H1 (cell line): ENCODE measurements around the gene GAPDHS. TPM values are rescaled to one million over a fixed set of nuclear protein-coding genes. Genes with fewer than 3 reads are reported as not detected.

Source experiments
- CTCF ChIA-PET: fragments of 300-600 bp; sonication (Branson Sonifier 250); formaldehyde crosslinking; loops from one replicate; lab custom pipeline; 2021; ENCODE audit not compliant: partially characterized antibody; lab: Charles Lee
- POLR2A ChIA-PET: fragments of 300-600 bp; sonication (Branson Sonifier 250); formaldehyde crosslinking; loops from one replicate; lab custom pipeline; 2021; ENCODE audit warnings: inconsistent platforms; ENCODE audit not compliant: partially characterized antibody; lab: Charles Lee
- DNase-seq, 2 experiments: peaks; one replicate each; pipeline versions ENCODE4 v3.0.0 to v3.0.0-alpha.2; 2010 to 2022; ENCODE audit warnings: low spot score in 2 of 2, low read depth in 1 of 2, mixed read lengths in 1 of 2
- FAIRE-seq: peaks from 2 replicates; lab custom pipeline; 2011; peaks lifted over from hg19 to GRCh38; lab: Jason Lieb, UNC
- H2AFZ ChIP-seq: 2 replicates; pipeline ENCODE4 v1.8.1; 2012; ENCODE audit warnings: low read length, inconsistent platforms
- H2AK5ac ChIP-seq: 2 replicates; pipeline ENCODE4 v1.6.1; 2013; ENCODE audit warnings: low read depth, low read length
- H2BK120ac ChIP-seq: replicated peaks from 2 replicates; pipeline ENCODE3; 2013; ENCODE audit warnings: low read depth, low read length, inconsistent platforms
- H2BK12ac ChIP-seq: 2 replicates; pipeline ENCODE4 v1.6.1; 2013; ENCODE audit warnings: low read depth, low read length
- H2BK15ac ChIP-seq: 2 replicates; pipeline ENCODE4 v1.6.1; 2013; ENCODE audit warnings: low read length
- H2BK20ac ChIP-seq: 2 replicates; pipeline ENCODE4 v1.6.1; 2013; ENCODE audit warnings: low read length
- H2BK5ac ChIP-seq: 2 replicates; pipeline ENCODE4 v1.6.1; 2013; ENCODE audit warnings: low read depth, low read length
- H3K14ac ChIP-seq: 2 replicates; pipeline ENCODE4 v1.6.1; 2013; ENCODE audit warnings: inconsistent platforms; ENCODE audit not compliant: insufficient read length
- H3K18ac ChIP-seq: 2 replicates; pipeline ENCODE4 v1.6.1; 2013; ENCODE audit warnings: low read length; ENCODE audit errors: extremely low read depth
- H3K23ac ChIP-seq: 2 replicates; pipeline ENCODE4 v1.6.1; 2013; ENCODE audit warnings: inconsistent platforms; ENCODE audit not compliant: insufficient read length
- H3K23me2 ChIP-seq: 2 replicates; pipeline ENCODE4 v1.6.1; 2013; ENCODE audit warnings: low read depth, low read length
- H3K27ac ChIP-seq: 2 replicates; pipeline ENCODE4 v1.6.1; 2011; ENCODE audit warnings: low read depth, low read length, inconsistent platforms
- H3K27me3 ChIP-seq, 4 experiments: replicated peaks in 1 of 4; 1 replicate in 1 of 4; 2 replicates in 3 of 4; pipeline versions ENCODE4 v1.6.1 to v1.8.1; 2011 to 2013; ENCODE audit warnings: low read length in 3 of 4, mild to moderate bottlenecking in 3 of 4, inconsistent platforms in 2 of 4, mixed read lengths in 2 of 4, moderate library complexity in 1 of 4; ENCODE audit not compliant: control insufficient read depth in 3 of 4, insufficient read depth in 3 of 4; ENCODE audit errors: extremely low read depth in 1 of 4
- H3K36me3 ChIP-seq, 4 experiments: 2 replicates each; pipeline versions ENCODE4 v1.6.1 to v1.8.1; 2011 to 2013; ENCODE audit warnings: mild to moderate bottlenecking in 4 of 4, low read length in 3 of 4, moderate library complexity in 2 of 4, control low read depth in 1 of 4, inconsistent platforms in 1 of 4; ENCODE audit not compliant: insufficient read depth in 4 of 4, control insufficient read depth in 2 of 4
- H3K4ac ChIP-seq: replicated peaks from 2 replicates; pipeline ENCODE3; 2013; ENCODE audit warnings: low read length, low read depth, mixed read lengths, inconsistent platforms; ENCODE audit not compliant: insufficient read length
- H3K4me1 ChIP-seq, 4 experiments: replicated peaks in 1 of 4; 1 replicate in 1 of 4; 2 replicates in 3 of 4; pipeline versions ENCODE4 v1.6.1 to v1.8.1; 2011 to 2013; ENCODE audit warnings: low read length in 3 of 4, inconsistent platforms in 2 of 4, mixed read lengths in 1 of 4; ENCODE audit not compliant: insufficient read depth in 4 of 4, control insufficient read depth in 3 of 4
- H3K4me2 ChIP-seq, 2 experiments: 2 replicates each; pipeline versions ENCODE4 v1.6.1 to v1.8.1; 2011 to 2013; ENCODE audit warnings: low read depth in 2 of 2, low read length in 2 of 2, control low read depth in 1 of 2, inconsistent platforms in 1 of 2, mild to moderate bottlenecking in 1 of 2; ENCODE audit not compliant: insufficient read depth in 1 of 2
- H3K4me3 ChIP-seq, 4 experiments: fragments of 200-600, 300-600 bp in 1 of 4; sonication (generic), shearing (Covaris generic), sonication (Bioruptor Twin) in 1 of 4; 2 replicates each; pipeline versions ENCODE4 v1.5.1 to v1.8.1; 2011 to 2016; ENCODE audit warnings: low read length in 4 of 4, low read depth in 3 of 4, control low read depth in 2 of 4, inconsistent platforms in 2 of 4, mild to moderate bottlenecking in 2 of 4, mixed read lengths in 1 of 4, moderate library complexity in 1 of 4; ENCODE audit not compliant: insufficient read depth in 2 of 4; ENCODE audit errors: extremely low read depth in 1 of 4
- H3K56ac ChIP-seq: replicated peaks from 2 replicates; pipeline ENCODE3; 2013; ENCODE audit warnings: low read depth, mild to moderate bottlenecking, mixed read lengths, low read length, inconsistent platforms; ENCODE audit not compliant: insufficient read length
- H3K79me1 ChIP-seq: 2 replicates; pipeline ENCODE4 v1.6.1; 2013; ENCODE audit warnings: low read depth, low read length, control low read depth
- H3K79me2 ChIP-seq, 2 experiments: 2 replicates each; pipeline versions ENCODE4 v1.6.1 to v1.8.1; 2012 to 2013; ENCODE audit warnings: low read length in 2 of 2, mild to moderate bottlenecking in 2 of 2, inconsistent platforms in 1 of 2; ENCODE audit not compliant: insufficient read depth in 2 of 2, control insufficient read depth in 1 of 2
- H3K9ac ChIP-seq, 4 experiments: replicated peaks in 1 of 4; 1 replicate in 1 of 4; 2 replicates in 3 of 4; pipeline versions ENCODE4 v1.6.1 to v1.8.1; 2011 to 2013; ENCODE audit warnings: low read depth in 3 of 4, low read length in 3 of 4, control low read depth in 2 of 4, mild to moderate bottlenecking in 2 of 4, moderate library complexity in 2 of 4, inconsistent platforms in 1 of 4; ENCODE audit errors: extremely low read depth in 1 of 4
- H3K9me3 ChIP-seq, 2 experiments: 2 replicates each; pipeline versions ENCODE4 v1.6.1 to v1.8.1; 2012 to 2013; ENCODE audit warnings: mild to moderate bottlenecking in 2 of 2, moderate library complexity in 2 of 2, control low read depth in 1 of 2, inconsistent platforms in 1 of 2, low read depth in 1 of 2, low read length in 1 of 2, mixed read lengths in 1 of 2; ENCODE audit not compliant: insufficient read depth in 2 of 2
- H4K20me1 ChIP-seq, 2 experiments: replicated peaks in 1 of 2; 2 replicates each; pipeline versions ENCODE3 to v1.8.1; 2011 to 2013; ENCODE audit warnings: inconsistent platforms in 2 of 2, low read length in 2 of 2, mild to moderate bottlenecking in 1 of 2; ENCODE audit not compliant: insufficient read depth in 2 of 2, control insufficient read depth in 1 of 2
- H4K5ac ChIP-seq: 2 replicates; pipeline ENCODE4 v1.6.1; 2013; ENCODE audit warnings: low read length, low read depth, mixed read lengths, inconsistent platforms; ENCODE audit not compliant: insufficient read length
- H4K8ac ChIP-seq: 2 replicates; pipeline ENCODE4 v1.8.0; 2013; ENCODE audit warnings: mild to moderate bottlenecking, moderate library complexity, low read length, inconsistent platforms; ENCODE audit not compliant: insufficient read depth; ENCODE audit errors: extremely low read depth
- H4K91ac ChIP-seq: replicated peaks from 2 replicates; pipeline ENCODE3; 2013; ENCODE audit warnings: low read length, mixed read lengths, inconsistent platforms; ENCODE audit not compliant: insufficient read length
- SIX5 ChIP-seq: IDR thresholded peaks from 2 replicates; pipeline ENCODE4 v1.6.1; 2011; ENCODE audit warnings: mild to moderate bottlenecking, low read depth, low read length
- ZNF274 ChIP-seq: IDR thresholded peaks from 2 replicates; pipeline ENCODE4 v1.7.0; 2012; ENCODE audit warnings: low read length, borderline replicate concordance; ENCODE audit errors: extremely low read depth
- WGBS, 2 experiments: shearing (Covaris generic) in 1 of 2; methylation state at CpG; one replicate each; pipeline versions ENCODE4 v1.1.6 to v1.1.7; 2013 to 2015; ENCODE audit warnings: low lambda C conversion rate in 2 of 2, mixed read lengths in 2 of 2, inconsistent platforms in 1 of 2, low coverage in 1 of 2, missing lambda C conversion rate in 1 of 2; ENCODE audit not compliant: insufficient replicate concordance in 2 of 2, insufficient coverage in 1 of 2, insufficient read length in 1 of 2; ENCODE audit errors: extremely low coverage in 1 of 2, missing lambda C conversion rate in 1 of 2; 5-methylcytosine and 5-hydroxymethylcytosine counted together
- polyA plus RNA-seq, 7 experiments: library from polyadenylated mRNA; depleted of rRNA in 3 of 7; stranded (reverse) in 5 of 7; unstranded in 2 of 7; fragments of >200 nt in 5 of 7; fragments of 200-250 nt in 2 of 7; gene quantifications; 1 replicate in 5 of 7; 2 replicates in 1 of 7; 4 replicates in 1 of 7; pipeline versions ENCODE4 v1.2.1 to v1.2.3, GENCODE V29; 2011 to 2013; ENCODE audit warnings: missing spikeins in 2 of 7, mixed read lengths in 2 of 7
- total RNA-seq: library from RNA; stranded (reverse); fragmentation: NEBNext Ultra II Directional; extraction: Animal tissue kit (Norgen Biotek cat#: 25700); gene quantifications from 2 replicates; pipeline ENCODE4 v1.2.1, GENCODE V29; 2021

Gene GAPDHS
- total and polyA plus RNA-seq, 2 of the 8 experiments (the other 6 are each of a cell fraction or from before 2014, with no cell fraction given): 0.26 TPM; not detected in 1

DNA sequence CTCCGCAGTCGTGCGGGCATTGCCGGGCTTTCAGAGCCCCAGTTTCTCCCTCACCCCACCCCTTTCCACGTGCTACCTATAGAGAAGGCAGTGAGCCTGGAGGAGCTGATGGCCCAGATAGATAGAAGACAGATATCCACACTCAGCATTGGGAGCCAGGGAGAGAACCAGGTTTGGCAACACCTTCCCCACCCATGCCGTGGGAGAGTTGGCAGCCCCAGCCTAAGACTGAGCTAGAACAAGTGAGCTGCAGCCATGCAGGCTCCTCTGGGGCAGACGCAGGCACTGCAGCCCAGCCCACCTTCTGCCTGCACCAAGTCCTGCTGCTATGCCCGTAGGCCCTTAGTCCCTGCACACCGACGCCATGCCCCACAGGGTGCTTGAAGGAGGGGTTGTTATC lies 32.6 kb upstream of the GAPDHS start:
- Histone ChIP-seq H3K9ac (no peak overlapping the region), H3K18ac (no peak overlapping the region), H3K27me3 (no peaks in the 10 kb centered on the region), H3K4me3 (no peak overlapping the region), H3K79me2 (no peaks in the 10 kb centered on the region; a peak in 1 of 4 replicates), H3K23me2 (no peaks in the 10 kb centered on the region), H2BK15ac (no peak overlapping the region), H3K36me3 (peaks cover 20 to 59% (median 45%) of the 10 kb centered on the region in 4 experiments), H4K20me1 (peaks cover 2 to 14% of the 10 kb centered on the region in 2 experiments), H3K4ac (no peak overlapping the region), H3K4me2 (no peak overlapping the region), H3K56ac (no peak overlapping the region), H2BK5ac (no peak overlapping the region), H4K91ac (no peak overlapping the region), H3K14ac (no peak overlapping the region), H4K5ac (no peak overlapping the region), H3K9me3 (no peaks in the 10 kb centered on the region), H2AFZ (no peak overlapping the region), H2BK12ac (no peak overlapping the region), H2BK120ac (no peak overlapping the region), H3K79me1 (no peaks in the 10 kb centered on the region), H4K8ac (no peak overlapping the region), H3K23ac (no peak overlapping the region), H3K4me1 (peaks cover 0 to 4% (median 2%) of the 10 kb centered on the region in 4 experiments; a peak in 2 of 7 replicates), H2BK20ac (no peak overlapping the region), H3K27ac (no peak overlapping the region), H2AK5ac (no peak overlapping the region)
- no peak for DNase-seq
- no peak for FAIRE-seq
- 93% methylated on average over 10 of the region's 10 CpGs; no CpG with 5 or more reads in 1 of the 2 experiments for WGBS, 2 experiments
- no peak for TF ChIP-seq ZNF274
- TF ChIP-seq SIX5: no peak
- ChIA-PET POLR2A (interaction anchor here (0.5 to 2.6 kb wide), 5 partner anchors 9 to 16 kb away, joined by 4 to 23 read pairs (median 5); partner anchors contain the start of gene DMKN), CTCF (interaction anchor here (2.0 kb wide), 1 partner anchor 9 kb away, joined by 8 read pairs; the partner anchor contains the start of gene KRTDAP)
